Activated CD8-positive, alpha-beta T cell treated with anti-CD3 and anti-CD28 coated beads for 36 hours (primary cell): ENCODE results near the gene LMF2. TPM values are rescaled to one million over a fixed set of nuclear protein-coding genes. Genes with fewer than 3 reads are reported as not detected.

Experiments
- ATAC-seq: fragments of 200-7000 bp; cut with Tn5 transposase; one replicate; pipeline ENCODE4 v1.10.0; 2021; ENCODE audit warnings: mild to moderate bottlenecking, moderate library complexity
- CTCF ChIA-PET: fragments of 350-600 bp; sonication (Branson Sonifier 250); formaldehyde crosslinking; loops from one replicate; lab custom pipeline; 2021; ENCODE audit warnings: antibody characterized with exemption; lab: Charles Lee
- POLR2A ChIA-PET: fragments of 350-600 bp; sonication (Branson Sonifier 250); formaldehyde crosslinking; loops from one replicate; lab custom pipeline; 2021; ENCODE audit warnings: antibody characterized with exemption; lab: Charles Lee
- DNase-seq: peaks from one replicate; pipeline ENCODE4 v3.0.0-alpha.2; 2020
- H3K27ac Mint-ChIP-seq: one replicate; pipeline ENCODE4 v1.8.0; 2021; ENCODE audit warnings: mild to moderate bottlenecking, mixed read lengths
- H3K27me3 Mint-ChIP-seq: one replicate; pipeline ENCODE4 v1.8.0; 2021; ENCODE audit warnings: mixed read lengths
- H3K36me3 Mint-ChIP-seq: one replicate; pipeline ENCODE4 v1.8.0; 2021; ENCODE audit warnings: low read depth, mixed read lengths
- H3K4me1 Mint-ChIP-seq: one replicate; pipeline ENCODE4 v1.8.0; 2021; ENCODE audit warnings: low read depth, mixed read lengths
- H3K4me3 Mint-ChIP-seq: one replicate; pipeline ENCODE4 v1.8.0; 2021; ENCODE audit warnings: mild to moderate bottlenecking, moderate library complexity, mixed read lengths
- H3K9me3 Mint-ChIP-seq: one replicate; pipeline ENCODE4 v1.8.0; 2021; ENCODE audit warnings: mixed read lengths
- CTCF ChIP-seq: fragments of 200-600 bp; IDR thresholded peaks from one replicate; pipeline ENCODE4 v1.8.0; 2022; ENCODE audit warnings: antibody characterized with exemption, mild to moderate bottlenecking
- intact Hi-C: fragments of 100-400 bp; cut with micrococcal nuclease; formaldehyde crosslinking; loops from one replicate; pipeline ENCODE4 v1.10.0; 2022
- total RNA-seq, 2 experiments: library from RNA; stranded (reverse); gene quantifications; one replicate each; pipeline ENCODE4 v1.2.3, GENCODE V29; 2021

Gene LMF2
- total RNA-seq, 2 experiments from 2014 or later: 48.0 to 48.8 TPM

GRCh38 chr22:50518606-50519005, 11.1 kb upstream of the LMF2 start:
- no peak for DNase-seq
- H3K27ac Mint-ChIP-seq: no peak overlapping the region
- no peak for TF ChIP-seq CTCF
- no peaks in the 10 kb centered on the region for H3K9me3 Mint-ChIP-seq
- ATAC-seq: no peak
- no peak overlapping the region for H3K4me3 Mint-ChIP-seq
- H3K36me3 Mint-ChIP-seq: peaks cover 35% of the 10 kb centered on the region
- intact Hi-C loops: no loop called here
- POLR2A ChIA-PET: interaction anchor here (0.9 to 3.0 kb wide), 3 partner anchors 9 to 29 kb away, joined by 3 to 26 read pairs (median 4); partner anchors contain the start of genes LMF2 and NCAPH2
- no peaks in the 10 kb centered on the region for H3K27me3 Mint-ChIP-seq
- H3K4me1 Mint-ChIP-seq: peaks cover 13% of the 10 kb centered on the region
- CTCF ChIA-PET: interaction anchor here (1.2 kb wide), 1 partner anchor 308 kb away, joined by 3 read pairs; no protein-coding TSS in a partner anchor

DNA sequence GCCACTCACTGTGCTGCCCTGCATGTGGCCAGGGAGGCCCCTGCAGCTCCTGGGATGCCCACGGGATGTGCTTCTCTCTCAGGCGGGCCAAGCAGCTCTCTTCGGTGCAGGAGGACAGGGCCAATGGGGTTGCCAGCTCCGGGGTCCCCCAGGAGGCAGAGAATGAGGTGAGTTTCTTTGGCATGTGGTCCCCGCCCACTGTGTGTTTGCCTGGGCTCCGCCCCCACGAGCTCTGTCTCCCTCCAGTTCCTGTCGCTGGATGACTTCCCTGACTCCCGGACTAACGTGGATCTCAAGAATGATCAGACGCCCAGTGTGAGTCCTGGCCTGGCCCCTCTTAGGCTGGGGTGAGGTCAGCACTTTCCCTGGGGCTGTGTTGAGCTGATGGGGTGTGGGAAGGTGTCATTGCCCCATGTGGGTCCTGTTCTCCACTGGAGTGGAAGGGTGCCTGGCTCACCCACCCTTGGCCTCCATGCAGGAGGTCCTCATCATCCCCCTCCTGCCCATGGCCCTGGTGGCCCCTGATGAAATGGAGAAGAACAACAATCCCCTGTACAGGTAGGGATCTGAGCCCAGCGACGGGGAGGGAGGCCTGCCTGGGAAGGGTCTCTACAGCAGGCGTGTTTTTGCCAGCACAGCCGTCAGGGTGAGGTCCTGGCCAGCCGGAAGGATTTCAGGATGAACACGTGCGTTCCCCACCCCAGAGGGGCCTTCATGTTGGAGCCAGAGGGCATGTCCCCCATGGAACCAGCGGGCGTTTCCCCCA, 10.2 kb upstream of the LMF2 start:
- Mint-ChIP-seq H3K27me3 (no peaks in the 10 kb centered on the region), H3K4me3 (no peak overlapping the region), H3K4me1 (peaks cover 16% of the 10 kb centered on the region), H3K27ac (no peak overlapping the region), H3K9me3 (no peaks in the 10 kb centered on the region), H3K36me3 (peaks cover 33% of the 10 kb centered on the region)
- TF ChIP-seq CTCF: no peak
- intact Hi-C loops: no loop called here
- no peak for DNase-seq
- CTCF ChIA-PET: interaction anchor here (0.9 kb wide), 1 partner anchor 9 kb away, joined by 3 read pairs; no protein-coding TSS in a partner anchor
- no peak for ATAC-seq
- POLR2A ChIA-PET: interaction anchor here (1.0 to 5.0 kb wide), 3 partner anchors 8 to 9 kb away, joined by 5 to 58 read pairs (median 26); partner anchors contain the start of genes LMF2, NCAPH2 and SCO2

DNA sequence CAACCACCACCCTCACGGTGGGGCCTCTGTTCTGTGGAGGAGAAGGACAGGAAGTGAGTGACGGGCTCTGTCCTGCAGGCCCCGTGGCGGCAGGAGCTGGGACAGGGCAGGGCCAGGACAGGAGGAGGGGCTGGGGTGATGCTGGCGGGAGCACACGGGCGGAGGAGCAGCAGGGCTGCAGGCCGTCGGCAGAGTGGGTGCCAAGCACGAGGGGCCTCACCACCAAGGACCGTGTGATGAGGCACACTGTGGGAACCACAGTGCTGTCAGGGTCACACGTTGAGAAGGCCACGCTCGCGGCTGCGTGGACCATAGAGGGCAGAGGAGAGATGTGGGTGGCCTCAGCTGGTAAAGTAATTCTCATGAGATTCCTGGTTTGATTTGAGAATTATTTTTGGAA, 9.4 kb upstream of the LMF2 start:
- H3K9me3 Mint-ChIP-seq: no peaks in the 10 kb centered on the region
- ChIA-PET CTCF (interaction anchor here (0.7 to 0.9 kb wide), 2 partner anchors 8 to 156 kb away, joined by 3 read pairs; no protein-coding TSS in a partner anchor), POLR2A (interaction anchor here (1.0 to 5.0 kb wide), 2 partner anchors 8 to 9 kb away, joined by 5 to 58 read pairs; partner anchors contain the start of gene SCO2)
- peaks cover 37% of the 10 kb centered on the region for H3K36me3 Mint-ChIP-seq
- DNase-seq (no peak), ATAC-seq (no peak)
- peaks cover 22% of the 10 kb centered on the region for H3K4me1 Mint-ChIP-seq
- no peaks in the 10 kb centered on the region for H3K27me3 Mint-ChIP-seq
- H3K4me3 Mint-ChIP-seq: no peak overlapping the region
- intact Hi-C loops: no loop called here
- H3K27ac Mint-ChIP-seq: no peak overlapping the region
- TF ChIP-seq CTCF: no peak

- no peak overlapping the region for H3K4me3 Mint-ChIP-seq
- intact Hi-C loops: no loop called here
- peaks cover 23% of the 10 kb centered on the region for H3K4me1 Mint-ChIP-seq
- ChIA-PET CTCF (interaction anchor here (0.7 to 2.8 kb wide), 2 partner anchors 9 to 155 kb away, joined by 3 to 18 read pairs; partner anchors contain the start of gene SCO2), POLR2A (interaction anchor here (5.0 kb wide), 1 partner anchor 10 kb away, joined by 58 read pairs; the partner anchor contains the start of gene SCO2)
- no peak for TF ChIP-seq CTCF
- H3K9me3 Mint-ChIP-seq: no peaks in the 10 kb centered on the region
- no peaks in the 10 kb centered on the region for H3K27me3 Mint-ChIP-seq
- peaks cover 36% of the 10 kb centered on the region for H3K36me3 Mint-ChIP-seq
- no peak overlapping the region for H3K27ac Mint-ChIP-seq
- DNase-seq (no peak), ATAC-seq (no peak)
Measured at GRCh38 chr22:50516068-50516467, 8.6 kb upstream of the LMF2 start.

GRCh38 chr22:50513175-50513574, 5.7 kb upstream of the LMF2 start:
- ChIA-PET POLR2A (interaction anchor here (5.0 to 8.0 kb wide), 2 partner anchors 11 to 13 kb away, joined by 58 to 111 read pairs; partner anchors contain the start of gene SCO2), CTCF (no interaction called here)
- no peak overlapping the region for H3K27ac Mint-ChIP-seq
- no peaks in the 10 kb centered on the region for H3K27me3 Mint-ChIP-seq
- H3K4me3 Mint-ChIP-seq: no peak overlapping the region
- H3K9me3 Mint-ChIP-seq: no peaks in the 10 kb centered on the region
- TF ChIP-seq CTCF: no peak
- DNase-seq (no peak), ATAC-seq (no peak)
- H3K36me3 Mint-ChIP-seq: peaks cover 35% of the 10 kb centered on the region
- intact Hi-C loops: no loop called here
- H3K4me1 Mint-ChIP-seq: peaks cover 35% of the 10 kb centered on the region
